Measurements from ENCODE around the gene POLR2L. TPM values are rescaled to one million over a fixed set of nuclear protein-coding genes. Genes with fewer than 3 reads are reported as not detected.

The POLR2L gene
- total RNA-seq, 2 experiments from 2014 or later: 150 to 151 TPM

DNA sequence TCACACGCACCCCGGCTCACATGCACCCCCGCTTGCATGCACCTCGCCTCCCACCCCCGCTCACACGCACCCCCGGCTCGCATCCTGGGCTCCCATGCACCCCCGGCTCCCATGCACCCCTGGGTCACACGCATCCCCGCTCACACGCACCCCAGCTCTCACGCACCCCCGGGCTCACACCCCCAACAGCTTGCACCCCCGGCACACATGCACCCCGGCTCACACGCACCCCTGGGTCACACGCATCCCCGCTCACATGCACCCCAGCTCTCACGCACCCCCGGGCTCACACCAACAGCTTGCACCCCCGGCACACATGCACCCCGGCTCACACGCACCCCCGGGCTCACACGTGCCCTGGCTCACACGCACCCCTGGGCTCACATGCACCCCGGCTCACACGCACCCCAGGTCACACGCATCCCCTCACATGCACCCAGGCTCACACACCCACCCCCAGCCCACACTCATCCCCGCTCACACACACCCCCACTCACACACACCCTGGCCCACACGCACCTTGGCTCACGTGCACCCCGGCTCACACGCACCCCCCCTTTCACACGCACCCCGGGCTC, 16.5 kb upstream of the POLR2L start:
- CTCF ChIA-PET: interaction anchor here (0.8 to 1.1 kb wide), 3 partner anchors 11 to 192 kb away, joined by 3 read pairs; no protein-coding TSS in a partner anchor
- POLR2A ChIA-PET: no interaction called here

DNA sequence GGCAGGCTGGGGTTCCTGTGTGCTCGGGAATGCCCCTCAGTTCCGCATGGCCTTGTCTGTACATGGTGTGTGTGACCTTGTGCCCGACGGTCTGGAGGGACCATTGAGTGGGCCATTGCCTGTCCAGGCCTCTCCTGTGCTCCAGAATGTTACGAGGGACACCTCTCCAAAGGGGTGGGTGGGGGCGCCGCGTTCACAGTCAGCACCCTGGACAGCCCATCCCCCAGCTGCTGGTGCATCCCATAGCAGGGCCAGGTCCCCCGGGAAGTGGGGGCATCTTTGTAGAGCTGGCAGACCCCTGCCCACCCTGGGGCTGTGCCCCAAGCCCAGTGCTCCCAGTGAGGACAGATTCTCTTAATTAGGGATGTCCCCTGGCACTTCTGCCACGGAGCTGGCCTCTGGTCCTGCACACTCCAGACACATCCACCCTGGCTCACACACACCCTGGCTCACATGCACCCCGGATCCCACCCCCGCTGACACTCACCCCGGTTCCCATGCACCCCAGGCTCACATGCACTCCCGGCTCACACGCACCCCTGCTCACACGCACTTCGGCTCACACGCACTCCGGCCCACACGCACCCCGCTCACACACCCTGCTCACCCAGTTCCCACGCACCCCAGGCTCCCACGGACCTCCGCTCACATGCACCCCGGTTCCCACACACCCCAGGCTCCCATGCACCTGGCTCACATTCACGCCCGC, 15.9 kb upstream of the POLR2L start:
- CTCF ChIA-PET: interaction anchor here (1.1 kb wide), 1 partner anchor 29 kb away, joined by 3 read pairs; no protein-coding TSS in a partner anchor
- POLR2A ChIA-PET: no interaction called here

DNA sequence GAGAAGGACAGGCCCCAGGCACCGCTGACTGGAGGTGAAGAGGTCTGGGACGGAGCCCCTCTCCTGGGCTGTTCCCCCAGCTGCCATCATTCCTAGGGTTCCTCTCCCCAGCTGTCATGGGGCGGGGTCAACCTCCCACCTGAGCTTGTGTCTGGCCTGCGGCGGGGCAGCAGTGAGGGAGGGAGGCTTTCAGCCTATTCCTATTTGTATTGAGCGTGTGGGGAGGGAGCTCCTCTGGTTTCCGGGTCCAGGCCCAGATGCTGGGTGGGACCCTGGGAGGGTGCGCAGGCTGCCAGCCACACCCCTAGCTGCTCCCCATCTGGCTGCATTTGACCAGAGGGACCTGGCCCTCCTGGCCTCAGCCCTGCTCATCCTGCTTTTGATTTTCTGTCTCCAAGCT, 14.1 kb upstream of the POLR2L start:
- CTCF ChIA-PET: interaction anchor here (1.0 kb wide), 1 partner anchor 219 kb away, joined by 3 read pairs; the partner anchor contains the start of gene MUC2

DNA sequence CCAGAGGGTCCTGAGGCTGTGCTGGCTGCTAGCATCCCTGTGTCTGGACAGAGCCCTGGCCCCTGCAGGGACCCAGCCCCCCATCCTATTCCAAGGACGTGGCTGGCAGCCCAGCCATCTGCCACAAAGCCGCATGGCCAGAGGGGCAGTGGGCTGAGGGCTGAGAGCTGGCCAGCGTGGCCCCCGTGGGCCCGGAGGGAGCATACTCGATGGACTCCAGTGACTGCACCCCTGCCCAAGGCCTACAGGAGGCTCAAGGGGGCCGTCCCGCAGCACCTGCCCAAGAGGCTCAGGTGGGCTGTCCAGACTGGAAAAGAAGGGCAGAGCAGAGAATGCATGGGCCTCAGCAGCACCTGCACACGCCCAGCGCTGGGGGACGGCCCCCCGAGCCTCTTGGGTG, 13.5 kb upstream of the POLR2L start:
- ChIA-PET POLR2A (no interaction called here), CTCF (no interaction called here)

More for the DNA sequence above, 14.1 kb upstream of the POLR2L start:
- POLR2A ChIA-PET: no interaction called here

DNA sequence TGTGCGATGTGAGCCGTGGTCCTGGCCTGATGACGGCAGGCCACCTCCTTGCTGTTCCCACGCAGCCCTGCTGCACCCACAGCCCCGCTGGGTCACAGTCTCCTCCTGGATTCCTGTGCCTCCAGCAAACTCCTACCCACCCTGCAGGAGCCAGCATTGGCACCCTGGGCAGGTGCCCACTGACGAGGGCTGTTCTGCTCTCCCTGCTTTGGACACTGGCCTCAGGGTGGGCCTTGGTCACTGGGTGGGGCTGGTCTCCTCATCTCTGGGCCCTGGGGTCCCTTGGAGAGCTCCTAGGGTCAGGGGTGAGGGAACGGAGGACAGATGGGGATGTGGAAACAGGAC, 13.0 kb upstream of the POLR2L start:
- CTCF ChIA-PET: no interaction called here
- POLR2A ChIA-PET: no interaction called here

DNA sequence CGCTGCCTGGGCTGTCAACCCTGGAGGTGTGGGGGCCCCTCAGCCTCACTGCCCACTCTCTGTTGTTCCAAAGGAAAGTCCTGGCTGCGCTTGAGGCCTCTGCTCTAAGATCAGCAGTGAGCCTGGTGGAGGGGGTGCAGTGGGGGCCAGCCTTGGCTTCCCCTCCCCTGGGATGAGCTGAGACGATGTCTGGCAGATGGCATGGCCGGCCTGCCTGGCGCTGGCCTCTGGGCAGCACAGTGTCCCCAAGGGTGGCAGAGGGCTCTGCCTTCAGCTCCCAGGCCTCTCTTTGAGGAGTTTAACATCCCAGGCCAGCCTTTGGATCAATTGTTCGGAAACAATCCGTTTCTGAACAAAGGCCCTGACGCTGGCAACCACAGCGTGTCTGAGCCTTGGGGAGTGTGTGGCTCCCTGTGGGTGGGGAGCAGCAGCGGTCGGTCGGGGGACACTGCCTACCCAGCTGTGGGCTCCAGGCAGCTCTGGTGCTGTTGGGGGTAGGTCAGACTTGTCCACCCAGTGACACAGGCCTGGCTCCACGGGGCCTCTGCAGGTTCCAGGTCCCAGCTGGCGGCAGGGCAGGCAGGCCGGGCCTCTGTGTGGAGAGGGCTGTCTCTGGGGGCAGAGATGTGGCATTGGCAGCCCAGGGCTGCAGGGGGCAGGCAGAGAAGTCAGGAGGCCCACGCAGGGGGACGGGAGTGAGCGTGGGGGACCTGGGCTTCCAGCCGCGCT, 12.4 kb upstream of the POLR2L start:
- ChIA-PET POLR2A (no interaction called here), CTCF (no interaction called here)

DNA sequence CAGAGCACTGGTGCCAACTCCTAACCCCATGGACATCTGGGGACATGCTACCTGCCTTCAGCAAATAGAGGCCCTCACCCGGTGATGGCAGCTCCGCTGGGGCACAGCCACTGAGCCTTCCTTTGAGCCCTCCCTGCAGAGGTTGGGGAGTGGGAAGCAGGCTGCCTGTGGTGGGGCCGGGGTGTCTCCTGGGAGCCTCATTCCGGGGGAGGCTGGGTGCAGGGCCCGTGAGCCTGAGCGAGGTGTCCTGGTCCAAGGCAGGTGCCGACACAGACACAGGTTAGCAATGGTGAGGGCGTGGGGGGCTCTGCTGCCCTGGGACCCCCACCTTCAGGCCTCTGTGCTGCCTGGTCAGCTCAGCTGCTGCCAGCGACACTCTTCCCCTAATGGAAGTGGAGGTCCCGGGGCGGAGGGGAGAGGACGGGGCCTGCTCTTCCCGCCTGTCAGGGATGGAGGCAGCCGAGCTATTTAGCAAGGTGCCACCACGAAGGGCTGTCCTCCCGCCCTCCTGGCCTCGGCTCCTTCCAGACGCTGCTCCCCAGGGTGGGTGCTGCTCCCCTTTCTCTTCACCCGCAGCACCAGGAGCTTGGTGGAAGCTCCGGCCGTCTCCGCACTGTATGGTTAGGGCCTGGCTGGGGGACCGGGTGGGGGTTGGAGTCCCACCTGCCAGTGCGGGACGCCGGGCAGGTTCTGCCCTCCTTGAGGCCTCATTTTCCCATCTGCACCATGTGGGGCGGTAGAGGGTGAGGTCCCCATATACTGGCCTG, 11.5 kb upstream of the POLR2L start:
- CTCF ChIA-PET: no interaction called here
- POLR2A ChIA-PET: no interaction called here

DNA sequence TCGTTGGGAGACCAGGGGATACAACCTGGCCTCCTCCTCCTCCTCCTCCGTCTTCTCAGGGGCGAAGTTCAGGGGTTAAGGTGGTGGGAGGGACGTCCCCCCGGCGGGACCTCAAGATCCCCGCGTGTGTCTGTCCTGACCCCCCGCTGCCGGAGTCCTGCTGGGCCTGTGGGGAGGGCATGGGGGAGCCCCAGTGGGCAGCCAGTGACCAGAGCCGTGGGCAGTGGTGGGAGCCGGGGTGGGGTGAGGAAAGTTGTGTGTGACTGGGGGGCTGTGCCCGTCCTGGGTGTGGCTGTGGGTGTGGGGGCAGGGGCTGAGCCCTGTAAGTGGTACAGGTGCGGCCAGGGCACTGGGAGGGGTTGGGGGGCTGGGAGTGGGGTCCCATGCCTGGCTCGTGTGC, 10.4 kb upstream of the POLR2L start:
- ChIA-PET POLR2A (no interaction called here), CTCF (no interaction called here)

DNA sequence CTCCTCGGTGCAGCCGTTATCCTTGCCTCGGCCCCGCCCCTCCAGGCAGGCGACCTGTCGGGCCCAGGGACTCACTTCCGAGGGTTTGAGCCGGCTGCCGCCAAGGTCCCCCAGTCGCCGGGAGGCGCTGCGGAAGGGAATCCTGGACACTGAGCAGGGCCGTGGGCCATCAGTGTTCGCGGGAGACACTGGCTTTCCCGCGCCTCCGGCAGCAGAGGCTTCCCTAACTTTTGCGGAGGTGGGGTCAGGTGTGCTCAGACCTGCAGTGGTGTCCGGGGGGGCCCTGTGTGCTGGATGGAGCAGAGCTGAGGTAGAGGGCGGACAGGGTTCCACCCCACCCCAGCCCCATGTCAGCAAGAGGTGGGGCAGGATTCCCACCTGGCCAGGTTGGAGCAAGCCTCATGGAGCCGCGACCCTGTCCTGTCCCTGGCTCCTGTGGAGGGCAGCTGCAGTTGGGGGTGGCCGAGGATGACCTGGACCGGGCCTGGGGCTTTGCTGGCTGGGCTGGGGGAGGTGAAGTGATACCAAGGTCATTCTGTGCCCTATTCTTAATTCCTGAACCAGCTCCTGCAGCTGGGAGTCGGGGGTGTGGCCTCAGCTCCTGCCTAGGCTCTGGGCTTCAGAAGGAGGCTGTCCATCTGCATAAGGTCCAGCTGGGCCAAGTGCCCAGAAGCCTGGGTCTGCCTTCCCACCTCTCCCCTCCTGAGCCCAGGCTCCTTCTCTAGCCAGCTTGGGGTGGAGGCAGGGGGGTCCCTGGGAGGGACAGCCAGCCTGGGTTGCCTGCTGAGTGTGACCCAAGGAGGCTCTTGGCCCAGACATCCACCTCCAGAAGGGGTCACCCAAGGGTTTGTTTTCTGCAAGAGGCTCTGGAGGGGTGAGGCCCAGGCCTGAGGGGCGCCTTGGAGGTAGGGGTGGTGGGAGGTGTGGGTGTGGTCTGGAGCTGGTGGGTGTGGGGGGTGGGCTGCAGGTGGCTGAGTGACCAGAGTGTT, 8.7 kb upstream of the POLR2L start:
- POLR2A ChIA-PET: no interaction called here
- CTCF ChIA-PET: interaction anchor here (0.6 kb wide), 1 partner anchor 36 kb away, joined by 3 read pairs; no protein-coding TSS in a partner anchor

DNA sequence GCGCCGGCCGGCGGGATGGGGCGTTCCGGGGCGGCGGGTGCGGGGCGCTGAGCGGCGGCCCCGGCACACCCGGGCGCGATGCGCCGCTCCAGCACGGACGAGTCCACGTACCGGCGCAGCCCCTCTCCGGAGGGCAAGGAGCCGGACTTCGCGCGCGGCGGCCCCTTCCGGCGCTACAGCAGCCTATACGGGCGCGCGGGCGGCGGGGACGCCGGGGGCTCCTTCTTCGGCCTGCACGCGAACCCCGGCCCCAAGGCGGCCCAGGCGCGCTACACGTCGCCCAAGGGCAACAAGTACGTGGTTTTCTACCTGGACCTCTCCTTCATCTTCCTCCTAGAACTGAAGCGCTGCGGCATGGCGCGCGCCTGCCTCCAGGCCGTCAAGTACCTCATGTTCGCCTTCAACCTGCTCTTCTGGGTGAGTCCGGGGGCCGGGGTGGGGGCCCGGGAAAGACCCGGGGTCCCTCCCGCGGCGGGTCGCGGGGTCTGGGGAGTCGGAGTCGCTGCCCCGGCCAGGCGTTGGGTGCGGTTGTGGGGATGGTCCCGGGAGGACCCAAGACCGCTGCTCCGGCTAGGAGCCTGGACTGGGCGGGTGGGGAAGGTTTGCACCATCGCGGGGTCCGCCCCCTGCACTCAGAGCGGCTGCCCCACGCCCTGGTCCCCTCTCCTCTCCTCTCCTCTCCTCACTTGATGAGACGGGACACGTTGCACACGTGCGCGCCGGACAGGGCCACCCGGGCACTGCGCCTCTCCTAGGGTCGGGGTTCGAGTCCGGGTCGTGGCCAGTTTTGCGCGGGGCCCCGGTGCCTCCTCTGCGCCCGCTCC, 7.8 kb upstream of the POLR2L start:
- CTCF ChIA-PET: interaction anchor here (3.0 kb wide), 1 partner anchor 200 kb away, joined by 25 read pairs; no protein-coding TSS in a partner anchor
- POLR2A ChIA-PET: no interaction called here

DNA sequence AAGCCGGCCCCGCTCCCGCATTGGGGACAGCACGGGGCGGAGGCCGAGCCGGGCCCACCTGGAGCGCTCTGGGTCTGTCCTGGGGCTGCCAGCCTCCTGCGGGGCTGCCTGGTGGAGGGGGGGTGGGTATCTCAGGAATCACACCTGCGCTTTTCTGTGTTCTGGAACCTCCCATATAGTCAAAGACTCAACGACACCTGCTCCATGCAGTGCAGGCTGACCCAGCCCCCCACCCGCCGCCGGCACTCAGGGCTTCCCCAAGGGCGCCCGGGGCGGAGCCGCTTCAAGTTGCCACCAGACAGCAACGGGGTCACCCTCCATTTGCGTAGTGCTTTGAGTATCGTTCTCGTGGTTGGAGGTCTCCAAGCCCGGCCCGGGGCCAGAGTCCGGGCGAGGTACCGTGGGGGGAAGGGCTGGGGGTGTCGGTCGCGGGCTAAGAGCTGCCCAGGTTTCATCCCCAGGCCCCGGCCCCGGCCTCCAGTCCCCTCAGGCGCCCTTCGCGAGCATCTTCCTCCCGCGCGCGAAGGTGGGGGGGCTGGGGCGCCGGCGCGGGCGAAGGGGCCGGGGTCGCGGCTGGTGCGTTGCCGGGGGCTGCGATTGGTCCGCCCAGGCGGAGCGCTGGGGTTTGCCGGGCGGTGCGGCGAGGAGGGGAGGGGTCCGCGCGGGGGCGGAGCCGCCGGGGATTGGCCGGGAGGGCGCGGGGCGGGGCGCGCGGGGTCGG, 6.9 kb upstream of the POLR2L start:
- ChIA-PET POLR2A (no interaction called here), CTCF (interaction anchor here (0.9 to 3.0 kb wide), 9 partner anchors 12 to 205 kb away, joined by 3 to 25 read pairs (median 5); no protein-coding TSS in a partner anchor)

DNA sequence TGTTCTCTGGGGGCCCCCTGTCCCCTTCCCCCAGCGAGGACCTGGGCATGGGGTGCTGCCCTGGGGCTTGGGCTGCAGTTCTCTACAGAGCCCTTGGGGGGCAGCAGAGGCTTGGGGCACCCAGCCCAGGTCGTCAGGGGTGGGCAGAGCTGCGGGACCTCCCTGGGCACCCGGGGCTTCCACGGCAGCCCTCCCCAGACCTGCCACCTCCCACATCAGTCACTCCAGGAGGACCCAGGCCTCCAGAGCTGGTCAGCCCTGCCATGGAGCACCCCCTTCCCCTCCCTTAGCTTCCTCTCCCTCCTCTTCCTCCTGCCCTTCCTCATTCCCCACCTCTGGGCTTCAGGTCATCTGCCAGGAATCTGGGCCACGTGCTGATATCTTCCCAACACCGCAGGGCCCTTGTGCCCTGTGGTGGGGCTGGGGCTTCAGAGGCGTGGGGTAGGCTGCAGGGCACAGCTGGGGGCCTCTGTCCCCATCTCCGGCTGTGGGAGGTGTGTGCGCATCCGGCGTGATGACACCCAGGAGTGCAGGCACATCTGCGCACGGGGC, 6.1 kb upstream of the POLR2L start:
- POLR2A ChIA-PET: interaction anchor here (0.7 kb wide), 1 partner anchor 11 kb away, joined by 3 read pairs; no protein-coding TSS in a partner anchor
- CTCF ChIA-PET: interaction anchor here (0.9 to 3.0 kb wide), 16 partner anchors 9 to 206 kb away, joined by 3 to 25 read pairs (median 4); no protein-coding TSS in a partner anchor

DNA sequence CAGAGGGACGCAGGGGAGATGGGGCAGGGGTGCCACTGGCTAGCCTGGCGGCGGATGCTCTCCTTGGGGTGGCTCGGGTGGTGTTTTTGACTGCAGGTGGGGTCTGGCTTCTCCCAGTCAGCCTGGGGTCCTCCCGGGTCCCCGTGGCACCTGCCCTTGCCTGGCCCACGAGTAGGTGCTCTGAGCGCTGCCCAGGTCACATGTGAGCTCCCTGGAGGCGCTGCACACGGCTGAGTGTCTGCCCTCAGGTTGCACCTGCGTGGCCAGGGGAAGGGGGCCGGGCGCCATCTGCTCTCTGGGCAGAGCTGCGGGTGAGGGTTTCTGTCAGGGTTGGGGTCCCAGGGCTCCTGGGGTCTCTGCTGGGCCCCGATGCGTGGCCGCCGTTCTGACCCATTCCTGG, 5.5 kb upstream of the POLR2L start:
- POLR2A ChIA-PET: interaction anchor here (0.7 kb wide), 1 partner anchor 11 kb away, joined by 3 read pairs; no protein-coding TSS in a partner anchor

DNA sequence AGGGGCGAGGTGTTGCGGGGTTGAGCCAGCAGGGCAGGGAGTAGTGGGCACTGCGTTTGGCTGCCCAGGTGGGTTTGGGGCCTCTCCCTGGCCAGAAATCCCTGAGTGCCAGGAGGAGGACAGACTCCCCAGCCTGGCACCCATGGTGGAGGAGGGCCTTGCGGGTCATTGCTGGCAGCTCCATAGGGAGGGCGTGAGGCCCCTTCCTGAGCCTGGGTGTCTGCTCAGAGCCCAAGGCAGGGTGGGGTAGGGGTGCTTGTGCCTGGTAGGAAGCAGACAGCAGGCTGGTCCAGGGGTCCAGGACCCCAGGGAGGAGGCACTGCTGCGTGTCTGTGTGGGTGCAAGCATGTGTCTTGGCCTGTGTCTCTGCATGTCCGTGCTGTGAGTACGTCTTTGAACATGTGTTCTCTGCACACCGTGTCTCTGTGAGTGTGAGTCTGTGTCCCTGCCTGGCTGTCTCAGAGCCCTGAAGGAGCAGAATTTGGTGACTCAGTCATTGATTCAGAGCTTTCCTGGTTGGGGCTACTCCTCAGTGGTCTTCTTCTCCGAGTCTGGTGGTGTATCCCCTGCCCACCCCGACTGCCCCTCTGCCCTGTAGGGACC, 4.3 kb upstream of the POLR2L start:
- CTCF ChIA-PET: interaction anchor here (0.5 to 3.0 kb wide), 5 partner anchors 13 to 205 kb away, joined by 3 to 25 read pairs (median 3); no protein-coding TSS in a partner anchor
- POLR2A ChIA-PET: no interaction called here

More for the DNA sequence above, 5.5 kb upstream of the POLR2L start:
- CTCF ChIA-PET: interaction anchor here (0.8 to 3.0 kb wide), 16 partner anchors 8 to 207 kb away, joined by 3 to 25 read pairs (median 3); no protein-coding TSS in a partner anchor

DNA sequence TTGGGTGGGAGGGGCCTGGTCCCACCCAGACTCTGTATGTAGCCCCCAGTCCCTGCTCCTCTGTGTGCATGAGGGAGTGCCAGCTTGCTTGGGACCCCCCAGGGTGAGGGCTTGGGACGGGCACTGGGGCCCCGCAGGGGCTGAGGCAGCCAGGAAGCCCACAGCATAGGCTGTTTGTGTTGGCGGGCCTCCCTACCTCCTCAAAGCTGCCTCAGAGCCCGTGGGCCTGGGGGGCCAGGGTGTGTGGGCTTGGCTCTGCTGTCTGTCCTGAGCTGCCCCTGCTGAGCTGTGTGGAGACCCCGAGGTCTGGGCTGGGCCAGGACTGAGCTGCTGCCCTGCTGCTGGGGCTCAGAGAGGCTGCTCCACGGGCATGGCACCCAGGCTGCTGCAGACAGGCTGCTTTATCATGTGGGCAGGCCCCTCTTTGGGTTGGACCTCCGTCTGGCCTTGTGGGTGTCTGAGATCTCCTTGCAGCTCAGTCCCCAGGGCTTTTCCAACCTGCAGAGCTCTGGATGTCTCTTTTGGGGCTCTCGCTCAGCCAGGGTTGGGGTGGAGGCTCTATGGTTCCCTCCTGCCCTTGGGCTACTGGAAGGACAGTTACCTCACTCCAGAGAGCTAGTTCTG, 3.7 kb upstream of the POLR2L start:
- POLR2A ChIA-PET: no interaction called here
- CTCF ChIA-PET: interaction anchor here (1.0 kb wide), 2 partner anchors 12 to 206 kb away, joined by 3 read pairs; no protein-coding TSS in a partner anchor
